Stomach (tissue), 9 donors: ENCODE results near the gene PYY. TPM values are rescaled to one million over a fixed set of nuclear protein-coding genes. Genes with fewer than 3 reads are reported as not detected.

Experiments used
- DNase-seq, 2 donors: peaks; one replicate each; pipeline versions ENCODE4 v3.0.0 to v3.0.0-alpha.2; 2013 to 2019
- H3K27ac ChIP-seq, 5 donors: fragments of 200-600 bp in 4 of 5; sonication (generic) in 4 of 5; one replicate each; pipeline ENCODE4 v1.5.1; 2013 to 2019; ENCODE audit warnings: mild to moderate bottlenecking in 1 of 5, moderate library complexity in 1 of 5
- H3K27me3 ChIP-seq, 3 donors: fragments of 200-600 bp; sonication (generic); one replicate each; pipeline ENCODE4 v1.5.1; 2017 to 2019; ENCODE audit warnings: mixed run types in 1 of 3
- H3K36me3 ChIP-seq, 4 donors: fragments of 200-600 bp; sonication (generic); 1 replicate in 3 of 4; 2 replicates in 1 of 4; pipeline ENCODE4 v1.5.1; 2016 to 2019
- H3K4me1 ChIP-seq, 4 donors: fragments of 200-600 bp; sonication (generic); one replicate each; pipeline ENCODE4 v1.5.1; 2016 to 2019
- H3K4me3 ChIP-seq, 4 donors: fragments of 200-600 bp; sonication (generic) in 3 of 4; one replicate each; pipeline ENCODE4 v1.5.1; 2016 to 2019; ENCODE audit warnings: mild to moderate bottlenecking in 1 of 4
- H3K9me3 ChIP-seq, 4 donors: fragments of 200-600 bp; sonication (generic); one replicate each; pipeline ENCODE4 v1.5.1; 2016 to 2019
- EP300 ChIP-seq: sonication (generic); formaldehyde crosslinking; IDR thresholded peaks from one replicate; pipeline ENCODE4 v1.6.1; 2017; ENCODE audit warnings: antibody characterized with exemption
- POLR2A ChIP-seq, 4 donors: fragments of 450-650 bp; IDR thresholded peaks; one replicate each; pipeline ENCODE4 v1.6.1; 2016; ENCODE audit warnings: antibody characterized with exemption in 4 of 4, control low read depth in 2 of 4, mild to moderate bottlenecking in 1 of 4, moderate library complexity in 1 of 4
- POLR2AphosphoS5 ChIP-seq, 3 donors: sonication (generic); formaldehyde crosslinking; IDR thresholded peaks; one replicate each; pipeline ENCODE4 v1.6.1; 2016; ENCODE audit warnings: antibody characterized with exemption in 3 of 3
- WGBS, 5 donors: extraction: QIAGEN DNeasy Blood & Tissue Kit in 3 of 5; methylation state at CpG; one replicate each; pipeline versions ENCODE4 v1.1.5 to v1.1.7; 2013 to 2018; 5-methylcytosine and 5-hydroxymethylcytosine counted together
- intact Hi-C: fragments of 100-400 bp; cut with DNase I; formaldehyde crosslinking; loops from one replicate; pipeline ENCODE4 v1.15.1; 2023; ENCODE audit warnings: low total_unique reads
- polyA plus RNA-seq, 3 donors: library from polyadenylated mRNA; stranded (reverse); fragments of 200-250 nt; gene quantifications; one replicate each; pipeline ENCODE4 v1.2.3, GENCODE V29; 2013
- total RNA-seq, 5 donors: library from RNA; depleted of rRNA; stranded (reverse); fragments of >200 nt; gene quantifications; one replicate each; pipeline versions ENCODE4 v1.1.0 to v1.2.3, GENCODE V29; 2014 to 2016
- TF ChIP-seq, protein P1 (sequence below), 7 experiments: fragments of 450-650 bp in 4 of 7; fragments of 200-600 bp in 3 of 7; sonication (generic) in 3 of 7; IDR thresholded peaks; one replicate each; pipeline ENCODE4 v1.5.1; 2016 to 2019; ENCODE audit warnings: antibody characterized with exemption in 7 of 7, control low read depth in 2 of 7, mild to moderate bottlenecking in 1 of 7
- donor health status: healthy with polysubstance abuse.
- donor health status: Bipolar disorder and iron deficiency.
- donor health status: healthy.

Gene PYY
- total and polyA plus RNA-seq, 8 donors, result 0.35 to 71.3 TPM; not detected in 6

DNA sequence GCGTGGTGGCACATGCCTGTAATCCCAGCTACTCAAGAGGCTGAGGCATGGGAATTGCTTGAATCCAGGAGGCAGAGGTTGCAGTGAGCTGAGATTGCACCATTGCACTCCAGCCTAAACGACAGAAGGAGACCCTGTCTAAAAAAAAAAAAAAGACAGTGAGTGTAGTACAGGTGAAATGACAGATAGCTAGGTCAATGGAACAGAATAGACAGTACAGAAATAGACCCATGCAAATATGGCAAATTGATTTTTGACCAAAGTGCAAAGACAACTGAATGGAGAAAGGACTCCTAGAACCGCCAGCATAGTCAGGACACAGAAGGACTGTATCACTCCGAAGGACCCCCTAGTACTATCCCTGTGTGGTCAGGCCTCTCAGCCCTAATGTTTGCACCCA is 16.6 kb upstream of the PYY start:
- intact Hi-C loops, result no loop called here
- H3K36me3 ChIP-seq, result no peaks in the 10 kb centered on the region
- no peaks in the 10 kb centered on the region for H3K4me1 ChIP-seq
- no peaks in the 10 kb centered on the region for H3K9me3 ChIP-seq
- no peak overlapping the region for H3K4me3 ChIP-seq
- TF ChIP-seq POLR2AphosphoS5 (IDR thresholded peaks at IDR 0.05) (no peak), POLR2A (IDR thresholded peaks at IDR 0.05) (no peak), EP300 (no peak)
- TF ChIP-seq, protein P1, sequence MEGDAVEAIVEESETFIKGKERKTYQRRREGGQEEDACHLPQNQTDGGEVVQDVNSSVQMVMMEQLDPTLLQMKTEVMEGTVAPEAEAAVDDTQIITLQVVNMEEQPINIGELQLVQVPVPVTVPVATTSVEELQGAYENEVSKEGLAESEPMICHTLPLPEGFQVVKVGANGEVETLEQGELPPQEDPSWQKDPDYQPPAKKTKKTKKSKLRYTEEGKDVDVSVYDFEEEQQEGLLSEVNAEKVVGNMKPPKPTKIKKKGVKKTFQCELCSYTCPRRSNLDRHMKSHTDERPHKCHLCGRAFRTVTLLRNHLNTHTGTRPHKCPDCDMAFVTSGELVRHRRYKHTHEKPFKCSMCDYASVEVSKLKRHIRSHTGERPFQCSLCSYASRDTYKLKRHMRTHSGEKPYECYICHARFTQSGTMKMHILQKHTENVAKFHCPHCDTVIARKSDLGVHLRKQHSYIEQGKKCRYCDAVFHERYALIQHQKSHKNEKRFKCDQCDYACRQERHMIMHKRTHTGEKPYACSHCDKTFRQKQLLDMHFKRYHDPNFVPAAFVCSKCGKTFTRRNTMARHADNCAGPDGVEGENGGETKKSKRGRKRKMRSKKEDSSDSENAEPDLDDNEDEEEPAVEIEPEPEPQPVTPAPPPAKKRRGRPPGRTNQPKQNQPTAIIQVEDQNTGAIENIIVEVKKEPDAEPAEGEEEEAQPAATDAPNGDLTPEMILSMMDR (IDR thresholded peaks at IDR 0.05), result no peak
- DNase-seq, result no peak
- H3K27me3 ChIP-seq, result peaks cover 0 to 21% (median 4%) of the 10 kb centered on the region in 3 donors
- no peak overlapping the region for H3K27ac ChIP-seq
- WGBS, 5 donors, result 79 to 86% (median 82%) methylated on average over 4 of the region's 4 CpGs

DNA sequence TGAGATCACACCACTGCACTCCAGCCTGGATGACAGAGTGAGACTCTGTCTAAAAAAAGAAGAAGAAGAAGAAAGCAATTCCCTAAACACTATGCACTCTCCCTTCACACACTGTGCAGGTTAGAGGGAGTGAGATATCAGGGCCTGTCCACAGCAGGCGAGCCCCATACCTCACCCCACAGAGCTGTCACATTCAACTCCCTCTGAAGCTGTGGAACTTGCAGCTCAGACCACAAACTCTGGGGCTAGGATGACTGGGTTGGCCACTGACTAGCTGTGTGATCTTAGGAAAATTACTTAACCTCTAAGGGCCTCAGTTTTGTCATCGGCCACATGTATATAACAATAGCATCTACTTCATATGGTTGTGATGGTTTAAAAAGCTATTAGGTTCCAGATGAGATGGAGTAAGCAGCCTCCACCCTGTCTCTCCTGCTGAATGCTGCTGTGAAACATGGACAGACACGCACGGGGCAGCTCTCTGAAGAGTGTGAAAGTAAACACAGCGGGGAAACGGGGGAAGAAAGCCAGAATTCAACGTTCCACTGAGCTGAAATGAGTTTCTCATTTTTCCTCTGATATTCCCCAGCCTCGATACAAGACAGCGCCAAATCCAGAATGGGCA is 13.6 kb upstream of the PYY start:
- intact Hi-C loops, result no loop called here
- no peaks in the 10 kb centered on the region for H3K4me1 ChIP-seq
- H3K4me3 ChIP-seq, result peak overlapping the region in 2 of 4 donors; percentile 6 to 9
- TF ChIP-seq POLR2A (IDR thresholded peaks at IDR 0.05) (no peak), POLR2AphosphoS5 (IDR thresholded peaks at IDR 0.05) (no peak), EP300 (no peak)
- TF ChIP-seq, protein P1 (IDR thresholded peaks at IDR 0.05), result no peak
- H3K36me3 ChIP-seq, result no peaks in the 10 kb centered on the region
- DNase-seq, result no peak
- H3K9me3 ChIP-seq, result no peaks in the 10 kb centered on the region
- H3K27me3 ChIP-seq, result peaks cover 0 to 7% (median 0%) of the 10 kb centered on the region in 3 donors
- WGBS, 5 donors, result 54 to 67% (median 58%) methylated on average over 9 of the region's 9 CpGs
- H3K27ac ChIP-seq, result no peak overlapping the region

DNA sequence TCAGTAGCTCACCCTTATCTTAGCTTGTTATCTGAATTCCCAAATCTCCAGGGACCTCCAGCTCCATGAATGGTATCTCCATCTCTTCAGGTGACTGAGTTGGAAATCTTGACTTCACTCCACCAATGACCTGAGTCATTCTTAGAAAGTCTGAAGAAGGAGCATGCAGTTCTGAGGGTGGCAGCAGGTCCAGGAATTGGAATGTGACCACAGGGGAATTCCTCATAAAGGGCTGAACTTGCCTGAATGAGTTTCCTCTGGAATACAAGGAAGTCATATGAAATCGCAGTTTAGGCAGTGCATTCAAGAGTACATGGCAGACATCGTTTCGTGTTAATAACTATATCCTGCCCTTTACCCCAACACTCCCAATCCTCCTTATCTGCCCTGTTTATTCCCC is 12.5 kb upstream of the PYY start:
- Histone ChIP-seq H3K9me3 (no peaks in the 10 kb centered on the region), H3K27me3 (peaks cover 0 to 15% (median 5%) of the 10 kb centered on the region in 3 donors), H3K27ac (no peak overlapping the region), H3K36me3 (no peaks in the 10 kb centered on the region), H3K4me1 (no peaks in the 10 kb centered on the region), H3K4me3 (no peak overlapping the region)
- 33 to 58% (median 53%) methylated on average over 3 of the region's 3 CpGs for WGBS, 5 donors
- no peak for TF ChIP-seq POLR2A (IDR thresholded peaks at IDR 0.05)
- no peak for TF ChIP-seq EP300
- no peak for TF ChIP-seq POLR2AphosphoS5 (IDR thresholded peaks at IDR 0.05)
- TF ChIP-seq, protein P1 (IDR thresholded peaks at IDR 0.05), result no peak
- intact Hi-C loops, result no loop called here
- DNase-seq, result no peak

DNA sequence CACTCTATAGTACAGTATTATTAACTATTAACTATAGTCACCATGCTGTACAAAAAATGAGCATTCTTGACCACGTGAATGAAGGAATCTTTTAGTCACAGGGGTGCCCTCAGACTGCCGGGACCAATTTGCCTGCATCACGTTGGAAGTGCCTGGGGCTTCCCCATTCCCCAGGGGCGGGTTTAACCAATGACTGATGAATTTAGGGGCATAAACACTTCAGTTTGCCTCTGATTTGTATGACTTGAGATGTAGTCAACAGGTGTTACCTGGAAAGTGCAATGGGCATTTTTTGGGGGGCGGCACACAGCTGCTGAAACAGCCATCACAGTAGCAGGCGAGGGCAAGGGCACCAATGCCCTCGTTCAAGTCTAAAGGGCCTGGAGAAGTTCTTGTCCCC is 8.7 kb upstream of the PYY start:
- no peak for TF ChIP-seq EP300
- TF ChIP-seq, protein P1 (IDR thresholded peaks at IDR 0.05), result no peak
- no peak for TF ChIP-seq POLR2A (IDR thresholded peaks at IDR 0.05)
- no peak for TF ChIP-seq POLR2AphosphoS5 (IDR thresholded peaks at IDR 0.05)
- WGBS, 5 donors, result 51 to 74% (median 69%) methylated on average over 7 of the region's 7 CpGs

More for the DNA sequence above, 8.7 kb upstream of the PYY start:
- Histone ChIP-seq H3K4me3 (no peak overlapping the region), H3K36me3 (no peaks in the 10 kb centered on the region), H3K27ac (no peak overlapping the region), H3K4me1 (no peaks in the 10 kb centered on the region), H3K9me3 (no peaks in the 10 kb centered on the region), H3K27me3 (peaks cover 0 to 36% (median 5%) of the 10 kb centered on the region in 3 donors)
- DNase-seq, result no peak
- intact Hi-C loops, result no loop called here
